Right forelimb (tissue), 1 donor: ENCODE results near the gene PGM3.

Experiments
- DNase-seq: peaks from one replicate; pipeline ENCODE4 v3.0.0-alpha.2; 2018

Gene PGM3

DNA sequence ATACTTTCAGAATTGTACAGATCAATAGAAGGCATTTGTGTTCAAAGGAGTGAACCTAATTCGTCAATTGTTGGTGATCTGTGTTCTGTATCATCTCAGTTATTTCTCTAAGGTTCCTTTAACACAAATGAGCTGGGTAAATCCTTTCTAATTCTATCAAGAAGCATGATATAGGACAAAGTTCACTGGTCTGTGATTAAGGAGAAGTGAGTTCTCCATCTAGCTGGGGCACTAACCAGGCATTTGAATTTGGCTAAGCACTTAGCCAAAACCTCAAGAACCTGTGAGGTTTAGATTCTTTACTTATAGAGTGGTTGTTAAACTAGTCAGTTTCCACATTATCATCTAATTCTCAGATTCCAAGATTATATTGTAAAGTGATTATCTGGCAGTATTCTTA is 75.3 kb downstream of the PGM3 start:
- no peak for DNase-seq
